ENCODE data around the gene PARP12.
A peak's percentile ranks its signal among the peaks of the same experiment; 100 is the strongest.
"Not testable (repeated sequence)": the region's sequence is repeated elsewhere in the genome, so short reads cannot be mapped to it uniquely, and the experiment has no call there.

Gene PARP12, protein sequence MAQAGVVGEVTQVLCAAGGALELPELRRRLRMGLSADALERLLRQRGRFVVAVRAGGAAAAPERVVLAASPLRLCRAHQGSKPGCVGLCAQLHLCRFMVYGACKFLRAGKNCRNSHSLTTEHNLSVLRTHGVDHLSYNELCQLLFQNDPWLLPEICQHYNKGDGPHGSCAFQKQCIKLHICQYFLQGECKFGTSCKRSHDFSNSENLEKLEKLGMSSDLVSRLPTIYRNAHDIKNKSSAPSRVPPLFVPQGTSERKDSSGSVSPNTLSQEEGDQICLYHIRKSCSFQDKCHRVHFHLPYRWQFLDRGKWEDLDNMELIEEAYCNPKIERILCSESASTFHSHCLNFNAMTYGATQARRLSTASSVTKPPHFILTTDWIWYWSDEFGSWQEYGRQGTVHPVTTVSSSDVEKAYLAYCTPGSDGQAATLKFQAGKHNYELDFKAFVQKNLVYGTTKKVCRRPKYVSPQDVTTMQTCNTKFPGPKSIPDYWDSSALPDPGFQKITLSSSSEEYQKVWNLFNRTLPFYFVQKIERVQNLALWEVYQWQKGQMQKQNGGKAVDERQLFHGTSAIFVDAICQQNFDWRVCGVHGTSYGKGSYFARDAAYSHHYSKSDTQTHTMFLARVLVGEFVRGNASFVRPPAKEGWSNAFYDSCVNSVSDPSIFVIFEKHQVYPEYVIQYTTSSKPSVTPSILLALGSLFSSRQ

GRCh38 chr7:140062528-140063299 is at the start of gene PARP12:
Gene PARP12 (minus strand): TSS chr7:140062951. CDS start chr7:140062847, 104 bp downstream.
- DNase-seq, result no peak

DNA sequence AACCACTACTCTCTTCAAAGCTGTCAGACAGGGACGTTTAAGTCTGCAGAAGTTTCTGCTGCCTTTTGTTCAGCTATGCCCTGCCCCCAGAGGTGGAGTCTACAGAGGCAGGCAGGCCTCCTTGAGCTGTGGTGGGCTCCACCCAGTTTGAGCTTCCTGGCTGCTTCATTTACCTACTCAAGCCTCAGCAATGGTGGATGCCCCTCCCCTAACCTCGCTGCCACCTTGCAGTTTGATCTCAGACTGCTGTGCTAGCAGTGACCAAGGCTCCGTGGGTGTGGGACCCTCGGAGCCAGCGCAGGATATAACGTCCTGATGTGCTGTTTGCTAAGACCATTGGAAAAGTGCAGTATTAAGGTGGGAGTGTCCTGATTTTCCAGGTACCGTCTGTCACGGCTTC is 46.0 kb upstream of the PARP12 start:
- not testable (repeated sequence) for DNase-seq

- no peak for DNase-seq
These were observed 33.7 kb upstream of the PARP12 start for GRCh38 chr7:140096459-140096858.

DNA sequence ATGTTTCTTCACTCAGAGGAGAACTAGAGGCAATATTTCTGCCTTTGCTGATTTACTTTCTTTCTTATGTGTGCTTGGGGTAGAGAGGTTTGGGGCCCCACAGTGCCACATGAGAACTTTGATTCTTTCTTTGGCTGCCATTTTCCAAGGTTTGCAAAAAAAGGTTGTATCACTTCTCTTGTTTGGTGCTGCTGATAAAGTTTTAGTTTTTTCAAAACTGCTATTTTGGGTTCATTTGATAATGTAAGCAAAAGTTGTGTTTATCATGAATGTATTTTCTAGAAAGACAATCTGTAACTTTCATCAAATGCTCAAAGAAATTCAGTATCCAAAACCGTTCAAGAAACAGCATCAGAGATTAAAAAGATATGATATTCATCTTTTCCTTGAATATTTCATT is 30.6 kb upstream of the PARP12 start:
- no peak for DNase-seq

DNA sequence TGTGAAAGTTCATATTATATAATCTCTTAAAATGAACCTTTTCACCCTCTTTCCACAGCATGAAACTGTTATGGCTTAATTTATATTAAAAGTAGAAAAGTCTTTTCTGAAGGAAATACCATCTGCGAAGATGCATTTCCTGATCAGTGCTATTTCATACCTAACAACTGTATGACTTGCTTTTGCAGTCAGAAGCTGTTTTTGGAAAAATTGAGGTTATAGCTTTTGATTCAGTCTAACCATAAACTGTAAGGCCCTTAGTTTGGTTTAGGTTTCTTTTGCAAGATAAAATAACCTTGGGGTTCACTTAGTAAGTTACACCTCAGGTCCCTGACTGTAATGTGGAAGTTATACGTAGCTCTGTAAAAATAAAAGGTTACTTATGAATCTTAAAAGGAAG is 22.7 kb upstream of the PARP12 start:
- no peak for DNase-seq

DNA sequence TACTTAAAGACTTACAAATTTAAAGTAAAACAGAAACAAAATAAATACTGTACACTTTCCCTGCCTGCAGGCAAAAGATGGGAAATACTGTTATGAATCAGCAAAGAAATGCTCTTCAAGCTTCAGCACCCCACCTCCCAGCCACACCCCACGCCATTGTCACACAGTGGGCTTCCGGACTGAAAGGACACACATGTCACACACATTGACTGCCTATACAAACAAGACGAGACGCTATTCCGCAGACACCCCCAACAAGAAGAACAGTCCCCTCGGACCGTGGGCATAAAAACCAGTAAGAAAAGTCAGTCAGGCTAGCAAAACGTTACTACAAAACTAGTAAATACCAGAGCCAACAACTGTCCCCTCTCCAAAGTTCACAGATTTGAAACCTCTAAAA is 22.2 kb upstream of the PARP12 start:
- DNase-seq, result no peak

- DNase-seq, result no peak
These were observed 21.4 kb upstream of the PARP12 start for GRCh38 chr7:140084142-140084655.

DNA sequence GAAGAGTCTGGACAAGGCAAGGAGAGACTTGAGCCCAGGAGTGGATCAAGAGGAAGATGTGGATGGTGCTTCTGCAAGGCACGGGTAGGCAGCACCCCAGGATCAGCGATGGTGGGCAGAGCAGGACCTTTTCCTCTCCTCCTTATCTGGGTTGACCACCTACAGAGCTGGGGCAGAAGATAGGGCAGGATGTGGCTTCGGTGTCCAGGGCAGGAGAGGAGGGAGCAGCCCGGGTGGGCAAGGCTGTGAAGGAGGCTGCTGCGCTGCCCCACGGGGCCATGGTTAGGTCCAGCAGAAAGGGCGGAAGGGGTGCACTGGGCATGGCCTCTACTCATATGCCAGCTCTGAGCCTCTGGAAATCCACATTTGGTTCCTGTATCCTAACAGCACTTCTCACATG is 20.0 kb upstream of the PARP12 start:
- DNase-seq, result no peak

DNA sequence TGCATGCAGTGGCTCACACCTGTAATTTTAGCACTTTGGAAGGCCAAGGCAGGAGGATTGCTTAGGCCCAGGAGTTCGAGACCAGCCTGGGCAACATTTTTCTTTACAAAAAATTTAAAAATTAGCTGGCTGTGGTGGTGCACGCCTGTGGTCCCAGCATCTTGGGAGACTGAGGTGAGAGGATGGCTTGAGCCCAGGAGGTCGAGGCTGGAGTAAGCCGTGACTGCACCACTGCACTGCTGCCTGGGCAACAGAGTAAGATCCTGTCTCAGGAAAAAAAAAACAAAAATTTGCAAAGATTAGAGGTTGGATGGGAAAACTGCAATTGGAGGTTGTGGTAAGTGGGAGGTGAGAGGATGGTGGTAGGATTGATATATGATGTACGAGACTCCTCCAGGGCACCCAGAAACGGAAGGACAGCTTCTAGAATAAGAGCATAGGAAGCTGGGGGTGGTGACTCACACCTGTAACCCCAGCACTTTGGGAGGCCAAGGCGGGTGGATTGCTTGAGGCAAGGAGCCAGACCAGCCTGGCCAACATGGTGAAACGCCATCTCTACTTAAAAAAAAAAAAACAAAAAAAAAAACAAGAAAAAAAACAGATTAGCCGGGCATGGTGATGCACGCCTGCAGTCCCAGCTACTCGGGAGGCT is 19.1 kb upstream of the PARP12 start:
- DNase-seq, result no peak

DNA sequence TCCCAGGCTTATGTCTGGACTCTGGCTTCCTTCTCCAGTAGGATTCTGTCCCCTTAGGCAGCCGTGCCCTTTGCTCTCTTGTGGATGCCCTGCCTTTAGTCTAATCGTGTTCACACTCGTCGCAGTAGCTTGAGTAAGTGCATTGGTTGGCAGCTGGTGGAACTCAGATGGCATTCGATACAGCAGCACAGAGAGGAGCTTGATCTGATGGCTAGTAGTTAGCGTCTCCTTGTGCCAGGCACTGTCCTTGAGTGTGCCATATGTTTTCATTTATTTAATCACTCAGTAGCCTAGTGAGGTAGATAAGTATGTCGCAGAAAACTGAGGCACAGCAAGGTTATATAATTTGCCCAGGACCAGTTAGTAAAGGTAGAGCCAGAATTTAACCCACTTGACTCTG is 18.2 kb upstream of the PARP12 start:
- DNase-seq, result no peak

- DNase-seq, result peak in 1 of 2 experiments; percentile 45
These were observed 16.4 kb upstream of the PARP12 start for GRCh38 chr7:140079121-140079536.

DNA sequence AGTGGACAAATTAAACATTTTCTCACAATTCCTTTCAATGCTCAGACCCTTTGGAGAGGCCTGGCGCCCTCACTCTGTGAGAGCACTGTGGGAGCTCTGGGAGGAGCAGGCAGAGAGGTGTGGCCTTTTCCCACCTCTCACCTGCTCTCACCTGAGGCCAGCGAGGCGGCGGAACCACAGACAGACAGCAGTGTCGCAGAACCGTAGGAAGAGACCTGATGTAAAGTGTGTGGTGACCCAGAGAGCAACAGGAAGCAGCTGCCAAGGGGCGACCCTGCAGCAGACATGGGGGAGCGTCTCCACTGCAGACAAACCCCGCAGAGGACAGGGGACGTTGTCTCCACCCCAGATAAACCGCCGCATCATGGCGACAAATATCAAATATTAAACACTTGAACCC is 15.6 kb upstream of the PARP12 start:
- DNase-seq, result no peak

DNA sequence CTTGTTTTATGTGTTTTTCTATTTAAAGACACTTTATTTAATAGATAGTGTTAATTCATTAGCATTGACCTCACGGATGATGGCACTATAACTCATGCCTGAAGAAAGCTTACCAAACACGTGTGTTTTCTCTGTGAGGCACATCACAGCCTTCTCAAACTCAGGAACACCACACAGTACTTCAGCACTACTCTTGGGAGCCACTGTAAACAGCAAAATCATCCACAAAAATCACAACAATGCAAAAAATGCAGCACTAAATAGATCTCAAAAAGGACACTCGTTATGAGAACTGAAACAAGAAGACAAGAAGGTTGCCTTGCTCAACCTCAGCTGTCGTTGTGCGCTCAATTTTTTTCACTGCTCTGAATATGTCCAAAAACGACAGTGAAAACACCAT is 12.0 kb upstream of the PARP12 start:
- no peak for DNase-seq

GRCh38 chr7:140070546-140070945 is 7.8 kb upstream of the PARP12 start:
- no peak for DNase-seq

- DNase-seq, result no peak
These were observed 6.7 kb upstream of the PARP12 start for GRCh38 chr7:140069298-140069949.

- DNase-seq, result no peak
These were observed 5.3 kb upstream of the PARP12 start for GRCh38 chr7:140068033-140068432.

GRCh38 chr7:140067052-140067451 is 4.3 kb upstream of the PARP12 start:
- no peak for DNase-seq

DNA sequence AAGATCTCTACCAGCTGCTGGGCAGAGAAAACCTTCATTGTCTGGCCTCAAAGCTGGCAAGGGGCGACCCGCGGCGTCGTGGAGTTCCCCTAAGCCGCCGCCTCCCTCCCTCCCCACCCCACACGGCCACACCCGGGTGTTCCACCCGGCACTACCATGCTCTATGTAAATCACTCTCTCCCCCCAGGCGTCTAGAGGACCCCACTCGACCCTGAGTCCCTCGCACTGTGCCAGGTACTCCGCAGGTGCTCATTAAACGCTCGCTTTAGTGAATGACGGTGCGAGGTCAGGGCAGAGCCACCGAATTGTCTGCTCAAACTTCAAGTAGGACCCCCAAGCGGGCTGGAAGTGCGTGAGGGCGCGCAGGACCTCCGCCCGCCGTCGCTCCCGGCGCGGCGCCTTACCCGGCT is 628 bp downstream of the PARP12 start:
- DNase-seq, result no peak

DNA sequence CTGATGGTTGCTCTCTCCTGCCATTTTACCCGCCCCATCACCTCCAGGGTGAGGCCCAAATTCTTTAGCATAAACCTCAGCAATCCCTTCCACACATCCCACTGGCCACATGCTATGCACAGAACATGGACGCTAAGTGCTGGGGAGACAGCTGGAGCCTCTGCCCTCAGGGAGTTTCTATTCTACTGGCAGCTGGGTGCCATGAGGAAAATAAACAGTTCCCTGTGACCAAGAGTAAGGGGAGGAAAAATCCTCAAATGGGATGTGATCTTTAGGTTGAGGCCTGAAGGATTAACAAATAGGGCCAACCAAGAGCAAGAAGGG is 1.2 kb downstream of the PARP12 start:
- DNase-seq, result no peak

DNA sequence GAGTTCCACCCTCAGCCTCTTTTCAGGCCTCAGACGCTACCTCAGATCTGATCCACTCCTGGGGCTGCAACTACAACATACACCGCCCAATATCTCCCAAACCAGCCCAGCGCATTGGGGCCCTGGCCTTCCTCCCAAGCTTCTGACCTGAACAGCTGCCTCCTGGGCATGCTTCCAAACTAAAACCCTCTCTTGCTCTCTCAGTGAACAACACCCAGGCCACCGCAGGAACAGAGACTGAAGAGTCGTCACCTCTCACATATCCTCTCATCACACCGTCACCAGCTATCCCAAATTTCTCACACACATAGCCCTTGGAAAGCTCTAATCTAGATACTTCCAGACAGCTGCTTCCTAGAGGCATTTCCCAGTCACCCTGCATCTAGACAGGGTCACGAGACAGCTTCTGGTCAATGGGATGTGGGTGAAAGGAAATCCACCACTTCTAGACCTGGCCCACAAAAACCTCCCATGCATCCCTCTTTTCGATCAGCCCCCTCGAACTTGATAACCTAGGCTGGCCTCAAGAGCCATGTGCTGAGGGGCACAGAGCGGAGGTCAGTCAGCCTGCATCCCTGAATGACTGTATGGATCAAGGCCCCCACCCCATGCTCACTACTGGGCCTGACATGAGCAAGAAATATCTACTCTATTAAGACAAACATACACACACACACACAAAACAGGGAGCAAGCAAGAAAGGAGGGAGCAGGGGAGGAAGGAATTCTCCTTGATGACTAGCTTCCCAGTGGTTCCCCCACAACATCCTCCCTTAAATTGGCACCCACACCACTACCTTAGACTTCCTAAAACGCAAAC is 1.8 kb downstream of the PARP12 start:
- DNase-seq, result peak in 1 of 2 experiments; percentile 16

DNA sequence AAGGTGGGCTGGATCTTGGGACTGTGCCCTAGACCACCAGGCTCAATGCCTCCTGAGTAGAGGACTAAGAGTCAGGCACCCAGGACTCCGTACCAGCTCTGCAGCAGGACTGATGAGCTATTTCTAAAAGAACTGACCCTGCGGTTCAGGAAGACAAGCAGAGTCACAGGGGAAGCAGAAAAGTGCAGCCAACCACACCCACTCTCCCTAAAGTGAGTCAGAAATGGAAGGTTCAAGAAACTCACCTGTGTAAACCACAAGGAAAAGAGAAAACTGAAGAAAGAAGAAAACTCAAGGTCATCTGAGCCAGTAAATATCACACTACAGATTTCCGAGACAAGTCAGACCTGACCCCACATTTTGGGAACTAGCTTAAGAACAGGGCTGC is 2.5 kb downstream of the PARP12 start:
- DNase-seq, result no peak

Measured in NCI-H446 (cell line).